ENCODE data around the gene STK17A. TPM values are rescaled to one million over a fixed set of nuclear protein-coding genes. Genes with fewer than 3 reads are reported as not detected.
A peak's percentile ranks its signal among the peaks of the same experiment; 100 is the strongest.

STK17A gene
- total RNA-seq, 2 experiments from 2014 or later: 25.8 to 28.7 TPM

- DNase-seq (ENCODE audit: low spot score): no peak
- Histone ChIP-seq H3K79me2 (ENCODE audit: insufficient read depth, low read depth, low read length) (peaks cover 40% of the 10 kb centered on the region; the same call in 1 of the 2 replicates), H3K9me2 (ENCODE audit: insufficient read depth, low read length) (no peaks in the 10 kb centered on the region), H3K36me3 (ENCODE audit: insufficient read depth, low read length) (peaks cover 91% of the 10 kb centered on the region), H3K27ac (ENCODE audit: low read depth, low read length, poor library complexity, severe bottlenecking) (no peak overlapping the region), H4K20me1 (ENCODE audit: insufficient read depth, low read length) (0 out of 2 replicates have a peak, but pooled peaks cover 7% of the 10 kb centered on the region), H3K9me3 (ENCODE audit: low read length) (no peaks in the 10 kb centered on the region), H3K4me1 (ENCODE audit: insufficient read depth, low read length, poor library complexity, severe bottlenecking) (peaks cover 44% of the 10 kb centered on the region), H3K4me2 (ENCODE audit: low read length) (peak overlapping the region; percentile 49; the same call in 1 of the 2 replicates), H2AFZ (ENCODE audit: low read length) (no peak overlapping the region), H3K4me3 (ENCODE audit: low read depth, low read length, poor library complexity, severe bottlenecking) (no peak overlapping the region)
- intact Hi-C loops (cut with micrococcal nuclease; ENCODE audit: unreplicated experiment): no loop called here
- BruUV-seq (replicated peaks): no TSS peak
- TF ChIP-seq, protein P1, sequence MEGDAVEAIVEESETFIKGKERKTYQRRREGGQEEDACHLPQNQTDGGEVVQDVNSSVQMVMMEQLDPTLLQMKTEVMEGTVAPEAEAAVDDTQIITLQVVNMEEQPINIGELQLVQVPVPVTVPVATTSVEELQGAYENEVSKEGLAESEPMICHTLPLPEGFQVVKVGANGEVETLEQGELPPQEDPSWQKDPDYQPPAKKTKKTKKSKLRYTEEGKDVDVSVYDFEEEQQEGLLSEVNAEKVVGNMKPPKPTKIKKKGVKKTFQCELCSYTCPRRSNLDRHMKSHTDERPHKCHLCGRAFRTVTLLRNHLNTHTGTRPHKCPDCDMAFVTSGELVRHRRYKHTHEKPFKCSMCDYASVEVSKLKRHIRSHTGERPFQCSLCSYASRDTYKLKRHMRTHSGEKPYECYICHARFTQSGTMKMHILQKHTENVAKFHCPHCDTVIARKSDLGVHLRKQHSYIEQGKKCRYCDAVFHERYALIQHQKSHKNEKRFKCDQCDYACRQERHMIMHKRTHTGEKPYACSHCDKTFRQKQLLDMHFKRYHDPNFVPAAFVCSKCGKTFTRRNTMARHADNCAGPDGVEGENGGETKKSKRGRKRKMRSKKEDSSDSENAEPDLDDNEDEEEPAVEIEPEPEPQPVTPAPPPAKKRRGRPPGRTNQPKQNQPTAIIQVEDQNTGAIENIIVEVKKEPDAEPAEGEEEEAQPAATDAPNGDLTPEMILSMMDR (conservative IDR thresholded peaks at IDR 0.05; ENCODE audit: low read length): no peak
- TF ChIP-seq EZH2phosphoT487 (IDR thresholded peaks at IDR 0.05; ENCODE audit: borderline replicate concordance, low read depth, low read length): no peak
- CTCF ChIA-PET (ENCODE audit: unreplicated experiment): no interaction called here
- POLR2A ChIA-PET: no interaction called here
Measured at GRCh38 chr7:43624156-43624555, 41.2 kb downstream of the STK17A start.

DNA sequence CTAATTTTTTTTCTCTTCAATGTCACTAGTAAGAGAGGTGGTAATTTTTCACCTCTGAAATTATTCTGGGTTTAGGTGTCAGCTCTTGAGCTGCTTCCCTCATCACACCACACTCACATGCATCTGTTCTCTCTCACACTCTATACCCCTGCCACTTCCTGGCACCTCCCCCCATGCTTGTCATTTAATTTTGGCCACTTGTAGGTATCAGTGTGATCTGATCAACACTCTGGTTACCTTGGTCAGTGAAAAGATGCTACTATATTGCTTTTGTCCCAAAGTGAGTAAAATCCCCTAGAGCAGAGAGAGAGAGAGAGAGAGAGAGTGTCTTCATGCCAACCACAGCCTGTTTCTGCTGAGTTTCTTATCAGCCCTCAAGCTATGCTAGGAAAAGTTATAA is 42.5 kb downstream of the STK17A start:
- peak; percentile 71 for DNase-seq (ENCODE audit: low spot score)
- H3K4me2 ChIP-seq (ENCODE audit: low read length): peak overlapping the region; percentile 49
- peaks cover 91% of the 10 kb centered on the region for H3K36me3 ChIP-seq (ENCODE audit: insufficient read depth, low read length)
- H3K9me2 ChIP-seq (ENCODE audit: insufficient read depth, low read length): no peaks in the 10 kb centered on the region
- no peaks in the 10 kb centered on the region for H3K9me3 ChIP-seq (ENCODE audit: low read length)
- POLR2A ChIA-PET: interaction anchor here (0.6 kb wide), 1 partner anchor 8 kb away, joined by 3 read pairs; no protein-coding TSS in a partner anchor
- peak overlapping the region; percentile 31 for H3K27ac ChIP-seq (ENCODE audit: low read depth, low read length, poor library complexity, severe bottlenecking)
- TF ChIP-seq, protein P1 (conservative IDR thresholded peaks at IDR 0.05; ENCODE audit: low read length): no peak
- no peak for TF ChIP-seq EZH2phosphoT487 (IDR thresholded peaks at IDR 0.05; ENCODE audit: borderline replicate concordance, low read depth, low read length)
- peaks cover 44% of the 10 kb centered on the region for H3K4me1 ChIP-seq (ENCODE audit: insufficient read depth, low read length, poor library complexity, severe bottlenecking)
- CTCF ChIA-PET (ENCODE audit: unreplicated experiment): interaction anchor here (0.6 kb wide), 1 partner anchor 95 kb away, joined by 3 read pairs; no protein-coding TSS in a partner anchor
- no TSS peak for BruUV-seq (replicated peaks)
- peaks cover 40% of the 10 kb centered on the region; the same call in 1 of the 2 replicates for H3K79me2 ChIP-seq (ENCODE audit: insufficient read depth, low read depth, low read length)
- peak overlapping the region; percentile 4 for H3K4me3 ChIP-seq (ENCODE audit: low read depth, low read length, poor library complexity, severe bottlenecking)
- intact Hi-C loops (cut with micrococcal nuclease; ENCODE audit: unreplicated experiment): no loop called here
- H4K20me1 ChIP-seq (ENCODE audit: insufficient read depth, low read length): 0 out of 2 replicates have a peak, but pooled peaks cover 7% of the 10 kb centered on the region
- H2AFZ ChIP-seq (ENCODE audit: low read length): no peak overlapping the region

- BruUV-seq (replicated peaks): no TSS peak
- peak overlapping the region; percentile 49 for H3K4me2 ChIP-seq (ENCODE audit: low read length)
- ChIA-PET CTCF (ENCODE audit: unreplicated experiment) (interaction anchor here (0.6 kb wide), 1 partner anchor 95 kb away, joined by 3 read pairs; no protein-coding TSS in a partner anchor), POLR2A (interaction anchor here (1.0 to 1.5 kb wide), 2 partner anchors 12 to 23 kb away, joined by 4 to 6 read pairs; no protein-coding TSS in a partner anchor)
- no peak overlapping the region for H2AFZ ChIP-seq (ENCODE audit: low read length)
- peaks cover 44% of the 10 kb centered on the region for H3K4me1 ChIP-seq (ENCODE audit: insufficient read depth, low read length, poor library complexity, severe bottlenecking)
- peaks cover 40% of the 10 kb centered on the region; the same call in 1 of the 2 replicates for H3K79me2 ChIP-seq (ENCODE audit: insufficient read depth, low read depth, low read length)
- intact Hi-C loops (cut with micrococcal nuclease; ENCODE audit: unreplicated experiment): no loop called here
- H3K9me3 ChIP-seq (ENCODE audit: low read length): no peaks in the 10 kb centered on the region
- DNase-seq (ENCODE audit: low spot score): peak; percentile 20
- H3K9me2 ChIP-seq (ENCODE audit: insufficient read depth, low read length): no peaks in the 10 kb centered on the region
- H3K4me3 ChIP-seq (ENCODE audit: low read depth, low read length, poor library complexity, severe bottlenecking): peak overlapping the region; percentile 4
- H3K36me3 ChIP-seq (ENCODE audit: insufficient read depth, low read length): peaks cover 92% of the 10 kb centered on the region
- 0 out of 2 replicates have a peak, but pooled peaks cover 7% of the 10 kb centered on the region for H4K20me1 ChIP-seq (ENCODE audit: insufficient read depth, low read length)
- peak overlapping the region; percentile 31 for H3K27ac ChIP-seq (ENCODE audit: low read depth, low read length, poor library complexity, severe bottlenecking)
- TF ChIP-seq, protein P1 (conservative IDR thresholded peaks at IDR 0.05; ENCODE audit: low read length): no peak
- no peak for TF ChIP-seq EZH2phosphoT487 (IDR thresholded peaks at IDR 0.05; ENCODE audit: borderline replicate concordance, low read depth, low read length)
Measured at GRCh38 chr7:43625980-43626379, 43.1 kb downstream of the STK17A start.
